HL-60 (cell line): ENCODE results near the gene GSX2.

ENCODE experiments used
- DNase-seq, 2 experiments: peaks; one replicate each; pipeline ENCODE4 v3.0.0-alpha.2; 2010 to 2020; ENCODE audit warnings: low read depth in 1 of 2, low spot score in 1 of 2
- H3K27ac ChIP-seq: fragments of 250-450 bp; sonication (Bioruptor Pico); replicated peaks from 2 replicates; pipeline ENCODE4 v1.5.1; 2020; ENCODE audit warnings: mild to moderate bottlenecking, moderate library complexity
- H3K27me3 ChIP-seq: fragments of 250-450 bp; sonication (Bioruptor Pico); 2 replicates; pipeline ENCODE4 v1.5.1; 2021; ENCODE audit warnings: mild to moderate bottlenecking, moderate library complexity; ENCODE audit not compliant: insufficient read depth, poor library complexity, severe bottlenecking
- H3K4me3 ChIP-seq: replicated peaks from 2 replicates; pipeline ENCODE4 v1.5.1; 2011; ENCODE audit warnings: mild to moderate bottlenecking, control low read depth, low read length; ENCODE audit not compliant: insufficient read depth
- CTCF ChIP-seq: IDR thresholded peaks from one replicate; pipeline ENCODE4 v1.5.1; 2011; ENCODE audit warnings: low read length, control low read depth, inconsistent platforms; ENCODE audit not compliant: insufficient read depth
- GABPA ChIP-seq: IDR thresholded peaks from 2 replicates; pipeline ENCODE4 v1.6.1; 2012; ENCODE audit warnings: low read depth
- POLR2AphosphoS5 ChIP-seq: IDR thresholded peaks from 2 replicates; pipeline ENCODE4 v1.6.1; 2012; ENCODE audit warnings: low read depth
- REST ChIP-seq: IDR thresholded peaks from 2 replicates; pipeline ENCODE4 v1.6.1; 2012; ENCODE audit warnings: low read depth; ENCODE audit not compliant: insufficient replicate concordance
- SPI1 ChIP-seq: IDR thresholded peaks from 2 replicates; pipeline ENCODE4 v1.6.1; 2012; ENCODE audit warnings: low read depth, mild to moderate bottlenecking, borderline replicate concordance

GSX2 gene

GRCh38 chr4:54055494-54055893, 44.5 kb upstream of the GSX2 start:
- no peaks in the 10 kb centered on the region for H3K27me3 ChIP-seq
- no peak for DNase-seq
- no peak overlapping the region for H3K27ac ChIP-seq
- TF ChIP-seq SPI1 (no peak), REST (no peak), POLR2AphosphoS5 (no peak), GABPA (no peak), CTCF (no peak)
- no peak overlapping the region for H3K4me3 ChIP-seq

- H3K4me3 ChIP-seq = no peak overlapping the region
- DNase-seq = no peak
- H3K27me3 ChIP-seq = no peaks in the 10 kb centered on the region
- H3K27ac ChIP-seq = no peak overlapping the region
- TF ChIP-seq REST (no peak), POLR2AphosphoS5 (no peak), CTCF (no peak), SPI1 (no peak), GABPA (no peak)
These were observed 43.6 kb upstream of the GSX2 start for GRCh38 chr4:54056360-54056759.

- no peak for DNase-seq
- no peak overlapping the region for H3K27ac ChIP-seq
- TF ChIP-seq SPI1 (no peak), GABPA (no peak), REST (no peak), POLR2AphosphoS5 (no peak), CTCF (no peak)
- no peaks in the 10 kb centered on the region for H3K27me3 ChIP-seq
- H3K4me3 ChIP-seq = no peak overlapping the region
These were observed 41.8 kb upstream of the GSX2 start for GRCh38 chr4:54058171-54058570.
